K562 (cell line): Measurements from ENCODE around the gene RNF112.

Experiments
- TF ChIP-seq, protein P1 (sequence below): sonication (generic); formaldehyde crosslinking; IDR thresholded peaks from 2 replicates; pipeline ENCODE4 v1.9.0; 2022; ENCODE audit warnings: mild to moderate bottlenecking, missing genetic modification reagents
- TF ChIP-seq, protein P2 (sequence below): sonication (generic); formaldehyde crosslinking; IDR thresholded peaks from 2 replicates; pipeline ENCODE4 v1.5.0; 2020; ENCODE audit warnings: missing genetic modification reagents

- TF ChIP-seq, protein P1, sequence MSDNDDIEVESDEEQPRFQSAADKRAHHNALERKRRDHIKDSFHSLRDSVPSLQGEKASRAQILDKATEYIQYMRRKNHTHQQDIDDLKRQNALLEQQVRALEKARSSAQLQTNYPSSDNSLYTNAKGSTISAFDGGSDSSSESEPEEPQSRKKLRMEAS (CRISPR knock-in tag) = no peak
- TF ChIP-seq, protein P2, sequence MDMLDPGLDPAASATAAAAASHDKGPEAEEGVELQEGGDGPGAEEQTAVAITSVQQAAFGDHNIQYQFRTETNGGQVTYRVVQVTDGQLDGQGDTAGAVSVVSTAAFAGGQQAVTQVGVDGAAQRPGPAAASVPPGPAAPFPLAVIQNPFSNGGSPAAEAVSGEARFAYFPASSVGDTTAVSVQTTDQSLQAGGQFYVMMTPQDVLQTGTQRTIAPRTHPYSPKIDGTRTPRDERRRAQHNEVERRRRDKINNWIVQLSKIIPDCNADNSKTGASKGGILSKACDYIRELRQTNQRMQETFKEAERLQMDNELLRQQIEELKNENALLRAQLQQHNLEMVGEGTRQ = no peak
Measured at GRCh38 chr17:19386974-19387920, 23.8 kb upstream of the RNF112 start, which contains the start of gene MFAP4.
